Stomach smooth muscle (tissue), 2 donors: ENCODE data around the gene KANK3.
"Not testable (repeated sequence)": the region's sequence is repeated elsewhere in the genome, so short reads cannot be mapped to it uniquely, and the experiment has no call there.

Experiments
- H3K27ac ChIP-seq: one replicate; pipeline ENCODE4 v1.7.0; 2013; ENCODE audit warnings: mild to moderate bottlenecking, low read length, inconsistent platforms
- H3K27me3 ChIP-seq, 2 donors: one replicate each; pipeline ENCODE4 v1.7.0; 2013; ENCODE audit warnings: low read length in 2 of 2; ENCODE audit not compliant: insufficient read depth in 2 of 2, control insufficient read depth in 1 of 2
- H3K36me3 ChIP-seq, 2 donors: one replicate each; pipeline ENCODE4 v1.7.0; 2013; ENCODE audit warnings: low read length in 2 of 2; ENCODE audit not compliant: control insufficient read depth in 2 of 2, insufficient read depth in 2 of 2
- H3K4me1 ChIP-seq: one replicate; pipeline ENCODE4 v1.7.0; 2013; ENCODE audit warnings: low read length; ENCODE audit not compliant: control insufficient read depth, insufficient read depth
- H3K4me3 ChIP-seq, 2 donors: one replicate each; pipeline ENCODE4 v1.7.0; 2013; ENCODE audit warnings: low read length in 2 of 2
- H3K9ac ChIP-seq, 2 donors: one replicate each; pipeline ENCODE4 v1.7.0; 2013; ENCODE audit warnings: low read length in 2 of 2, mild to moderate bottlenecking in 1 of 2
- H3K9me3 ChIP-seq, 2 donors: one replicate each; pipeline ENCODE4 v1.7.0; 2013; ENCODE audit warnings: low read length in 2 of 2; ENCODE audit not compliant: control insufficient read depth in 2 of 2
- donor health status: healthy.
- donor health status: Pancreatic carcinoma.

KANK3 gene

GRCh38 chr19:8342684-8343482 is at the start of gene KANK3:
Gene KANK3, minus strand, starts transcription at chr19:8343262. Its CDS starts 5,434 bp downstream, at chr19:8337828.
- peak within 1 kb of the TSS in 1 of 2 donors; percentile 21 for H3K9ac ChIP-seq
- H3K4me3 ChIP-seq = peak within 1 kb of the TSS in 1 of 2 donors; percentile 58
- H3K9me3 ChIP-seq = no peaks in the 10 kb centered on the region
- peaks cover 6% of the 10 kb centered on the region for H3K4me1 ChIP-seq
- H3K36me3 ChIP-seq = no peaks in the 10 kb centered on the region
- peaks cover 19 to 26% of the 10 kb centered on the region in 2 donors for H3K27me3 ChIP-seq
- peak within 1 kb of the TSS; percentile 31 for H3K27ac ChIP-seq

GRCh38 chr19:8392017-8392591 is 49.0 kb upstream of the KANK3 start:
- peak overlapping the region; percentile 38 to 59 for H3K4me3 ChIP-seq
- no peaks in the 10 kb centered on the region for H3K36me3 ChIP-seq
- H3K4me1 ChIP-seq = peaks cover 48% of the 10 kb centered on the region
- H3K27ac ChIP-seq = peak overlapping the region; percentile 99
- no peaks in the 10 kb centered on the region for H3K9me3 ChIP-seq
- peak overlapping the region; percentile 66 to 78 for H3K9ac ChIP-seq
- H3K27me3 ChIP-seq = no peaks in the 10 kb centered on the region

GRCh38 chr19:8391198-8392016 is 48.3 kb upstream of the KANK3 start:
- H3K27ac ChIP-seq = peak overlapping the region; percentile 99
- no peaks in the 10 kb centered on the region for H3K9me3 ChIP-seq
- H3K4me3 ChIP-seq = peak overlapping the region; percentile 45 to 59
- H3K4me1 ChIP-seq = peaks cover 43% of the 10 kb centered on the region
- no peaks in the 10 kb centered on the region for H3K36me3 ChIP-seq
- peak overlapping the region; percentile 66 to 78 for H3K9ac ChIP-seq
- H3K27me3 ChIP-seq = no peaks in the 10 kb centered on the region

- peak overlapping the region; percentile 50 to 88 for H3K4me3 ChIP-seq
- H3K9ac ChIP-seq = peak overlapping the region; percentile 91 to 98
- no peaks in the 10 kb centered on the region for H3K36me3 ChIP-seq
- H3K4me1 ChIP-seq = peaks cover 39% of the 10 kb centered on the region
- H3K27ac ChIP-seq = peak overlapping the region; percentile 99
- no peaks in the 10 kb centered on the region for H3K27me3 ChIP-seq
- H3K9me3 ChIP-seq = no peaks in the 10 kb centered on the region
Observed at GRCh38 chr19:8390617-8390981, 47.5 kb upstream of the KANK3 start.

GRCh38 chr19:8389891-8390616 is 47.0 kb upstream of the KANK3 start, which contains the start of gene RAB11B:
Gene RAB11B, plus strand, starts transcription at chr19:8390360. Its CDS starts 57 bp downstream, at chr19:8390417.
- Histone ChIP-seq H3K4me3 (peak within 1 kb of the TSS; percentile 69 to 88), H3K36me3 (no peaks in the 10 kb centered on the region), H3K9ac (peak within 1 kb of the TSS; percentile 91 to 98), H3K27me3 (no peaks in the 10 kb centered on the region), H3K27ac (peak within 1 kb of the TSS; percentile 99), H3K9me3 (no peaks in the 10 kb centered on the region), H3K4me1 (peaks cover 38% of the 10 kb centered on the region)

GRCh38 chr19:8388612-8388958 is 45.5 kb upstream of the KANK3 start:
- Histone ChIP-seq H3K4me3 (no peak overlapping the region), H3K9me3 (no peaks in the 10 kb centered on the region), H3K4me1 (peaks cover 27% of the 10 kb centered on the region), H3K36me3 (no peaks in the 10 kb centered on the region), H3K27me3 (no peaks in the 10 kb centered on the region), H3K27ac (no peak overlapping the region), H3K9ac (no peak overlapping the region)

GRCh38 chr19:8387688-8388611 is 44.9 kb upstream of the KANK3 start:
- H3K4me1 ChIP-seq = peaks cover 20% of the 10 kb centered on the region
- H3K27me3 ChIP-seq = no peaks in the 10 kb centered on the region
- no peak overlapping the region for H3K9ac ChIP-seq
- no peak overlapping the region for H3K27ac ChIP-seq
- H3K36me3 ChIP-seq = no peaks in the 10 kb centered on the region
- H3K4me3 ChIP-seq = no peak overlapping the region
- no peaks in the 10 kb centered on the region for H3K9me3 ChIP-seq

- no peak overlapping the region for H3K27ac ChIP-seq
- H3K9ac ChIP-seq = no peak overlapping the region
- H3K36me3 ChIP-seq = no peaks in the 10 kb centered on the region
- peaks cover 11% of the 10 kb centered on the region for H3K4me1 ChIP-seq
- H3K27me3 ChIP-seq = no peaks in the 10 kb centered on the region
- no peaks in the 10 kb centered on the region for H3K9me3 ChIP-seq
- H3K4me3 ChIP-seq = no peak overlapping the region
Observed at GRCh38 chr19:8386990-8387389, 43.9 kb upstream of the KANK3 start.

GRCh38 chr19:8386419-8386818 is 43.4 kb upstream of the KANK3 start:
- not testable (repeated sequence) for H3K27me3 ChIP-seq, H3K4me1 ChIP-seq, H3K4me3 ChIP-seq, H3K27ac ChIP-seq, H3K9ac ChIP-seq, H3K36me3 ChIP-seq, H3K9me3 ChIP-seq
